GM23248 (cell line): ENCODE data around the gene HTT.

Source experiments
- EZH2 ChIP-seq: fragments of 200-600 bp; sonication (generic); IDR thresholded peaks from 2 replicates; pipeline ENCODE4 v1.6.1; 2018; ENCODE audit warnings: antibody characterized with exemption, mild to moderate bottlenecking; ENCODE audit not compliant: insufficient read depth, poor library complexity, severe bottlenecking
- EZH2phosphoT487 ChIP-seq: fragments of 200-600 bp; sonication (generic); IDR thresholded peaks from 2 replicates; pipeline ENCODE4 v1.6.1; 2018; ENCODE audit warnings: antibody characterized with exemption, moderate library complexity, mild to moderate bottlenecking, low read depth; ENCODE audit not compliant: insufficient read depth

DNA sequence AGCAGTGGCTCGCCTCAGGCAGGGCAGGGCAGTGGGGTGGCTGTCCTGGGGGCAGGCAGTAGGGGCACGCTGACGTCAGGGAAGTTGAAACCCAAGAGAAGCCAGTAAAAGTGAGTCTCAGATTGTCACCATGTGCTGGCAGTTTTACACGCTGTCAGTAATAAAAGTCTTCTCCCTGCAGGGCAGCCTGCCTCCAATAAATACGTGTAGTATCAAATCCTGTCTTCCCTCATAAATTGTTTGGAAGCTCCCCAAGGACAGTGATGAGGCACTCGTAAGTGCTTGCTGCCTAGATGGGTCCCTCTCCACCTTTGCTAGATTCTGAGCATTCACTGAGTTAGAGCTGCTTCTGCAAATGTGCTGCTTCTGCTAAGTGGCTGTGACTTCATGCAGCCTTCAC is 113.6 kb downstream of the HTT start:
- no peak for TF ChIP-seq EZH2
- no peak for TF ChIP-seq EZH2phosphoT487
